GM12864 (cell line): ENCODE data around the gene FAM78A.
"Not testable (repeated sequence)": the region's sequence is repeated elsewhere in the genome, so short reads cannot be mapped to it uniquely, and the experiment has no call there.

Source experiments
- DNase-seq: peaks from one replicate; pipeline ENCODE4 v3.0.0-alpha.2; 2011; ENCODE audit warnings: low read depth
- H3K4me3 ChIP-seq: 2 replicates; pipeline ENCODE4 v1.5.1; 2011; ENCODE audit warnings: mild to moderate bottlenecking, low read depth, low read length, control low read depth
- TF ChIP-seq, protein P1 (sequence below): IDR thresholded peaks from 2 replicates; pipeline ENCODE4 v1.5.1; 2011; ENCODE audit warnings: low read depth, mild to moderate bottlenecking, moderate library complexity, low read length, control low read depth, inconsistent platforms; ENCODE audit errors: missing control alignments

Gene FAM78A

DNA sequence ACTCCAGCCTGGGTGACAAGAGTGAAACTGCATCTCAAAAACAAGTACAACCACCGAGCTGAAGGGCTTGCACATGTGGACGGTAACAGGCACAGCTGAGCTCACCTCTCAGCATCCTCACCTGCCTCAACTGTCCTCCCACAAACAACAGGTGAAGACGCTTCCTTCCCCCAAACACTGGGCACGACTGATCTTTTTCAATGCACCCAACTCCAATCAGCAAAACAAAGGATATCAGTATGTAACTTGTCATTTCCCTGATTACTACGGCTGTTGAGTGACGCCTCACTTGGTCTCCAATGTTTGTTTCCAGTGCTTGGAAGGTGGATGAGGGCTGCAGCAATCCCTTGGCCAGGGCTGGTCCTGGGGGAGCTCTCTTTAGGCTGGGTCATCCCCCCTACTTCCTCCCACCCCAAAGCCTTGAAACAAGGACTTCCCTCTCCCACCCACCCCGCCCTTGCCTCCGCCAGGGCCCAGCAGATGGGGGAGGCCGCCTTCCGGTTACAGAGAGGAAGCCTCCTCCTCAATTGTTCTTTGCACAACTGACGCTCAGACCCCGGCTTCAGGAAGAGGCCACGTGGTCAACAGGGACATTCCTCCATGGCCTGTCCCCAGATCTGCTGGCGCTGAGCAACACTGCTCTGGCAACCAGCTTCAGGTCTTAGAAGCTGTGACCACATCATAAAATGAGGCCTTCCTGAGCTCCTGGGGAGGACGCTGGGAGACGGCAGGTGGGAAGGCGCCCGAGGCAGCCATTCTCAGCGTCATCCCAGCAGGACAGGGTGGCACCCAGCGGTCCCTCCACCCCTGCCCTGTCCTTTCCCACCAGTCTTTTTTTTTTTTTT, 5.9 kb downstream of the FAM78A start:
- peak overlapping the region; percentile 28 for H3K4me3 ChIP-seq
- TF ChIP-seq, protein P1, sequence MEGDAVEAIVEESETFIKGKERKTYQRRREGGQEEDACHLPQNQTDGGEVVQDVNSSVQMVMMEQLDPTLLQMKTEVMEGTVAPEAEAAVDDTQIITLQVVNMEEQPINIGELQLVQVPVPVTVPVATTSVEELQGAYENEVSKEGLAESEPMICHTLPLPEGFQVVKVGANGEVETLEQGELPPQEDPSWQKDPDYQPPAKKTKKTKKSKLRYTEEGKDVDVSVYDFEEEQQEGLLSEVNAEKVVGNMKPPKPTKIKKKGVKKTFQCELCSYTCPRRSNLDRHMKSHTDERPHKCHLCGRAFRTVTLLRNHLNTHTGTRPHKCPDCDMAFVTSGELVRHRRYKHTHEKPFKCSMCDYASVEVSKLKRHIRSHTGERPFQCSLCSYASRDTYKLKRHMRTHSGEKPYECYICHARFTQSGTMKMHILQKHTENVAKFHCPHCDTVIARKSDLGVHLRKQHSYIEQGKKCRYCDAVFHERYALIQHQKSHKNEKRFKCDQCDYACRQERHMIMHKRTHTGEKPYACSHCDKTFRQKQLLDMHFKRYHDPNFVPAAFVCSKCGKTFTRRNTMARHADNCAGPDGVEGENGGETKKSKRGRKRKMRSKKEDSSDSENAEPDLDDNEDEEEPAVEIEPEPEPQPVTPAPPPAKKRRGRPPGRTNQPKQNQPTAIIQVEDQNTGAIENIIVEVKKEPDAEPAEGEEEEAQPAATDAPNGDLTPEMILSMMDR = no peak
- no peak for DNase-seq

DNA sequence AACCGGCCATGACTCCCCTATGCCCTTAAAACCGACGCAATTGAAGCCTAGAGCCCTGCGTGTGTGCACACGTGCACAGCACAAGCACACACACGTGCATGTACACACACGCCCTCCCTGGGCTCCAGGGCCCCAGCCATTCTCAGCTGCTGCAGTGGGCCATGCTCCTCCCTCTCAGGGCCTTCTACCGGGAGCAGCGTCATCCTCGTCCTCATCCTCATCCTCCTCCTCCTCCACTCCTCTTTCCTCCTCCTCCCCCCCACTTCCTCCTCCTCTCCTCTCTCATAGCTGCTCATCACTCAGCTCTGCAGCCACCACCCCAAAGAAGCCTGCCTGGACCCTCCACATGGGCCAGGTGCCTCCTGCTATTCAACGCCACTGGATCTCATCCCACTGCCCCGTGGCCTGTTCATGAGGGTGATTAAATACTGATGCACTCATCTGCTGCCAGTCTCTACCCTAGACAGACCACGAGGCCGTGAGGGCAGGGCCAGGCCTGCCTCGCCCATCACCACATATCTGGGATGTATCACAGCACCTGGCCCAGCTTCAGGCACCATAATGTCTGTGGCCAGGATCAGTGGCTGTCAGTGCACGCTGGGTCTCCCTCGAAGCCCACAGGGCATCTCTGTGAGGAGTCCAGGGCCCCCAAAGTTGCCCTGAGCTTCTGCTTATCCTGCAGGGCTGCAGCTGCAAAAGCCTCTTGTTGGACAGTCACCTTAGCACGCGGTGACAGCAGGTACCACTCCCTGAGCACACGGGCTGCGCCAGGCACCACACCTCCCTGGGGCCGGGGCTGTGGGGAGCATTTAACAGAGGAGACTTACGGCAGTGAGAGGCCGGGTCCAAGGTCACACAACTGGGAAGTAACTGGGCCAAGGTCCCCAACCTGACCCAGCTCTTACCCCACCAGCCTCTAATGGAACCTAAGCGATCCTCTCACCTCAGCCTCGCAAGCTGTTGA, 9.8 kb downstream of the FAM78A start:
- no peak overlapping the region for H3K4me3 ChIP-seq
- no peak for DNase-seq
- TF ChIP-seq, protein P1 = no peak

DNA sequence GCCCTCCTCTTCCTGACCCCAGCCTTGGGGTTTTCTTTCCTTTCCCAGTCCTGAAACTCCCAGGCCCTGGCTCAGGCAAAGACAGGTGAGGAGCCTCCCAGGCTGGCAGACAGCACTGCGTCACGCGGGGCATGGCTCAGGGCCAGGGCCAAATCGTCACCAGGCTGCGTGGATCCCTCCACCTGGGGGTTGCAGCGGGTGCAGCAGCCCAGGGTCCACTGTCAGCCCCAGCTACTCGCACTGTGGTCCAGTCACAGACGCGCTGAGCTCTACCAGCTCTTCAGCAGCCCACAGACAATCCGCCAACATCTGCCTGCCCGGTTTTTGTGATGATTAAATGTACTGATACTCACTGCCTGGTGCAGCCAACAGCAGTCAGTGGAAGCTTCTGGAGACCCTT, 12.1 kb downstream of the FAM78A start:
- TF ChIP-seq, protein P1 = no peak
- no peak overlapping the region for H3K4me3 ChIP-seq
- DNase-seq = no peak

DNA sequence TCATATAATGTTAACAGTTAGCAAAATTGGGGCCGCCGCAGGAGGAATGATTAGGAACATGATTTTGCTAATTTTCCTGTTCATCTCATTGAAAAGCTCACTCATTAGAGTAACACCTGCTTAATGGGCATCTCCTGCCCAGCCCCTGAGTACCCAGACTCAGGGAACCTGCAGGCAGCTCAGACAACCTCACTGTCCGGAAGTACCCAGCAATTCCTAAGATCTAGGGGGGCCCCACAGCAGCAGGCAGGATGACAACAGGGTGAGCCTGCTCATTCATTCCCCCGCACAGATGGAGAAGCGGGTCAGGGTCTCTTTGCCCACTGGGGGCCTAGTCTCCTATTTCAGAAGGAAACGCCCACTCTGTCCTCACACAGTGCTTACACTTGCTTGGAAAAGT, 12.6 kb downstream of the FAM78A start:
- H3K4me3 ChIP-seq = no peak overlapping the region
- DNase-seq = no peak
- TF ChIP-seq, protein P1 = no peak

DNA sequence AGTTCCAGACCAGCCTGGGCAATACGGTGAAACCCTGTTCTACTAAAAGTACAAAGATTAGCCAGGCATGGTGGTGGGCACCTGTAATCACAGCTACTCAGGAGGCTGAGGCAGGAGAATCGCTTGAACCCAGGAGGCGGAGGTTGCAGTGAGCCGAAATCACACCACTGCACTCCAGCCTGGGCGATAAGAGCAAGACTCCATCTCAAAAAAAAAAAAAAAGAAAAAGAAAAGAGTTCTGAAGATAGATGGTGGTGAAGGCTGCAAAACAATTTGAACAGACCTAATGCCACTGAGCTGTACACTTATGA, 13.3 kb downstream of the FAM78A start:
- H3K4me3 ChIP-seq, DNase-seq: not testable (repeated sequence)

DNA sequence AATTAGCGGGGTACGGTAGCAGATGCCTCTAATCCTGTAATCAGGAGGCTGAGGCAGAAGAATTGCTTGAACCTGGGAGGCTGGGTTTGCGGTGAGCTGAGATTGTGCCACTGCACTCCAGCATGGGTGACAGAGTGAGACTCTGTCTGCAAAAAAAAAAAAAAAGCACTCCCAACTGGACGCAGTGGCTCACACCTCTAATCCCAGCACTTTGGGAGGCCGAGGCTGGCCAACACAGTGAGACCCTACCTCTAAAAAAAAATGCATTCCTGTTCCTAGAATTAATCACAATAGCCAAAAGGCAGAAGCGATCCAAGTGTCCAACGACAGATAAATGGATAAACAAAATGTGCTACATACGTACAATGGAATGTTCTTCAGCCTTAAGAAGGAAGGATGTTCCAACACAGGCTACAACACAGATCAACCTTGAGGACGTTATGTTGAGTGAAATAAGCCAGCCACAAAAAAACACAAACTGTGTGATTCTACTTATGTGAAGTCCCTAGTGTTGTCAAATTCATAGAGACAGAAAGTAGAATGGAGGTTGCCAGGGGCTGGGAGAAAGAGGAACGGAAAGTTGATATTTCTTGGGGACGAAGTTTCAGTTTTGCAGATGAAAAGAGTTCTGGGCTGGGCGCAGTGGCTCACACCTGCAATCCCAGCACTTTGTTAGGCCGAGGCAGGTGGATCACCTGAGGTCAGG, 13.8 kb downstream of the FAM78A start:
- TF ChIP-seq, protein P1 = no peak
- no peak overlapping the region for H3K4me3 ChIP-seq
- DNase-seq = no peak
